Lung (tissue), 12 donors: ENCODE results near the gene CASP6. TPM values are rescaled to one million over a fixed set of nuclear protein-coding genes. Genes with fewer than 3 reads are reported as not detected.

Source experiments
- ATAC-seq: fragments of 200-7000 bp; cut with Tn5 transposase; one replicate; pipeline ENCODE4 v1.9.1; 2020; ENCODE audit warnings: moderate number of reproducible peaks; ENCODE audit not compliant: insufficient read depth, low FRiP score
- DNase-seq, 3 donors: peaks; one replicate each; pipeline ENCODE4 v3.0.0-alpha.2; 2013 to 2017
- H3K27ac ChIP-seq, 2 donors: one replicate each; pipeline ENCODE4 v1.5.1; 2013; ENCODE audit warnings: mild to moderate bottlenecking in 2 of 2, moderate library complexity in 2 of 2, control low read depth in 1 of 2, inconsistent platforms in 1 of 2, low read depth in 1 of 2, low read length in 1 of 2
- H3K27me3 ChIP-seq, 3 donors: one replicate each; pipeline ENCODE4 v1.5.1; 2013; ENCODE audit warnings: low read length in 2 of 3; ENCODE audit not compliant: control insufficient read depth in 3 of 3, insufficient read depth in 3 of 3
- H3K36me3 ChIP-seq, 4 donors: one replicate each; pipeline ENCODE4 v1.5.1; 2013; ENCODE audit warnings: low read length in 4 of 4, mild to moderate bottlenecking in 1 of 4, moderate library complexity in 1 of 4; ENCODE audit not compliant: control insufficient read depth in 4 of 4, insufficient read depth in 4 of 4
- H3K4me1 ChIP-seq, 5 donors: one replicate each; pipeline ENCODE4 v1.5.1; 2013; ENCODE audit warnings: low read length in 5 of 5, mild to moderate bottlenecking in 2 of 5, moderate library complexity in 1 of 5; ENCODE audit not compliant: control insufficient read depth in 5 of 5, insufficient read depth in 5 of 5
- H3K4me3 ChIP-seq: one replicate; pipeline ENCODE4 v1.5.1; 2013; ENCODE audit warnings: mild to moderate bottlenecking, control low read depth, moderate library complexity
- H3K9ac ChIP-seq, 2 donors: one replicate each; pipeline ENCODE4 v1.5.1; 2013; ENCODE audit warnings: low read length in 2 of 2, control low read depth in 1 of 2; ENCODE audit not compliant: insufficient read depth in 1 of 2
- H3K9me3 ChIP-seq, 4 donors: one replicate each; pipeline ENCODE4 v1.5.1; 2013; ENCODE audit warnings: low read length in 3 of 4, mild to moderate bottlenecking in 1 of 4, moderate library complexity in 1 of 4; ENCODE audit not compliant: control insufficient read depth in 4 of 4, insufficient read depth in 3 of 4
- CTCF ChIP-seq: IDR thresholded peaks from 2 replicates; pipeline ENCODE4 v1.5.1; 2012; ENCODE audit warnings: mild to moderate bottlenecking; ENCODE audit errors: control extremely low read depth, extremely low read depth
- WGBS, 2 donors: extraction: QIAGEN DNeasy Blood & Tissue Kit; methylation state at CpG; one replicate each; pipeline ENCODE4 v1.1.7; 2013; 5-methylcytosine and 5-hydroxymethylcytosine counted together
- polyA plus RNA-seq, 2 donors: library from polyadenylated mRNA; stranded (reverse); fragments of 200-250 nt; gene quantifications; one replicate each; pipeline ENCODE4 v1.2.1, GENCODE V29; 2013
- total RNA-seq, 2 donors: library from RNA; depleted of rRNA in 1 of 2; stranded (reverse); fragments of >200 nt in 1 of 2; gene quantifications; one replicate each; pipeline ENCODE4 v1.2.1, GENCODE V29; 2014 to 2021
- donor health status: control.
- donor health status: control.
- donor health status: Bipolar disorder and iron deficiency.
- donor health status: healthy.
- donor health status: DM: yes; HTN: yes; CAD: no.

The CASP6 gene
- total and polyA plus RNA-seq, 4 donors: 12.0 to 20.2 (median 13.2) TPM

GRCh38 chr4:109676886-109677285 is 26.4 kb downstream of the CASP6 start:
- no peak for TF ChIP-seq CTCF
- DNase-seq (no peak), ATAC-seq (no peak)
- H3K9me3 ChIP-seq: peaks cover 0 to 3% (median 0%) of the 10 kb centered on the region in 4 donors
- no peaks in the 10 kb centered on the region for H3K4me1 ChIP-seq
- H3K27ac ChIP-seq: no peak overlapping the region
- no peak overlapping the region for H3K4me3 ChIP-seq
- 86 to 94% methylated on average over 1 of the region's 1 CpG for WGBS, 2 donors
- no peaks in the 10 kb centered on the region for H3K27me3 ChIP-seq
- no peak overlapping the region for H3K9ac ChIP-seq
- H3K36me3 ChIP-seq: no peaks in the 10 kb centered on the region

- WGBS, 2 donors: 93 to 96% methylated on average over 1 of the region's 1 CpG
- H3K27ac ChIP-seq: no peak overlapping the region
- TF ChIP-seq CTCF: no peak
- no peak for ATAC-seq
- peaks cover 0 to 6% (median 2%) of the 10 kb centered on the region in 4 donors for H3K9me3 ChIP-seq
- no peak for DNase-seq
- no peaks in the 10 kb centered on the region for H3K4me1 ChIP-seq
- H3K36me3 ChIP-seq: no peaks in the 10 kb centered on the region
- H3K9ac ChIP-seq: no peak overlapping the region
- no peaks in the 10 kb centered on the region for H3K27me3 ChIP-seq
- no peak overlapping the region for H3K4me3 ChIP-seq
These were observed 27.4 kb downstream of the CASP6 start for GRCh38 chr4:109675843-109676242.

GRCh38 chr4:109675181-109675580 is 28.1 kb downstream of the CASP6 start:
- H3K27ac ChIP-seq: no peak overlapping the region
- H3K9me3 ChIP-seq: peaks cover 0 to 6% (median 2%) of the 10 kb centered on the region in 4 donors
- DNase-seq (peak in 1 of 3 donors; percentile 7), ATAC-seq (no peak)
- 66 to 83% methylated on average over 3 of the region's 3 CpGs for WGBS, 2 donors
- no peak overlapping the region for H3K4me3 ChIP-seq
- H3K27me3 ChIP-seq: no peaks in the 10 kb centered on the region
- no peak for TF ChIP-seq CTCF
- H3K9ac ChIP-seq: no peak overlapping the region
- H3K4me1 ChIP-seq: no peaks in the 10 kb centered on the region
- H3K36me3 ChIP-seq: no peaks in the 10 kb centered on the region

- no peaks in the 10 kb centered on the region for H3K4me1 ChIP-seq
- H3K9ac ChIP-seq: no peak overlapping the region
- no peak overlapping the region for H3K27ac ChIP-seq
- no peak for ATAC-seq
- no peaks in the 10 kb centered on the region for H3K27me3 ChIP-seq
- no peak overlapping the region for H3K4me3 ChIP-seq
- 95 to 97% methylated on average over 1 of the region's 1 CpG for WGBS, 2 donors
- no peak for TF ChIP-seq CTCF
- H3K9me3 ChIP-seq: peaks cover 0 to 6% (median 0%) of the 10 kb centered on the region in 4 donors
- H3K36me3 ChIP-seq: no peaks in the 10 kb centered on the region
- DNase-seq: no peak
These were observed 29.9 kb downstream of the CASP6 start for GRCh38 chr4:109673303-109673702.
